ENCODE data around the gene PTN.

PTN gene

DNA sequence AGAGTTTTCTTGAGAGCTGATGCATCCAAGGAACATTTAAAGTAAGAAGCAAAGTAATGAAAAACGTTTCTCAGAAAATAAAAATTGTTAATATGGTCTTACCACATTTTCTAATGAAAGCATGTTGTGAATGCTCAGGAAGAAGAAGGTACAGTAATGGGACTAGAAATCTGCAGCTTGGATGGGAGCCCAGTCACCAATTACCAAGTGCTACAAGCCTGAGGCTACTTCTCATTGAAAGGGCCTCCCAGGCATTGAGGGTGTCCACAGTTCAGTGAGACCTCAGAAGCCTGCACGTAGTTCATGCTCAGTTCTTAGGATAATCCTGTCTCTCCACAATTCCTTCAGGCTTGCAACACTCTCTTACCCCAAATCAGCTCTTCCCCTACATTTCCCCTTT, 17.6 kb downstream of the PTN start:
- TF ChIP-seq, protein P1, sequence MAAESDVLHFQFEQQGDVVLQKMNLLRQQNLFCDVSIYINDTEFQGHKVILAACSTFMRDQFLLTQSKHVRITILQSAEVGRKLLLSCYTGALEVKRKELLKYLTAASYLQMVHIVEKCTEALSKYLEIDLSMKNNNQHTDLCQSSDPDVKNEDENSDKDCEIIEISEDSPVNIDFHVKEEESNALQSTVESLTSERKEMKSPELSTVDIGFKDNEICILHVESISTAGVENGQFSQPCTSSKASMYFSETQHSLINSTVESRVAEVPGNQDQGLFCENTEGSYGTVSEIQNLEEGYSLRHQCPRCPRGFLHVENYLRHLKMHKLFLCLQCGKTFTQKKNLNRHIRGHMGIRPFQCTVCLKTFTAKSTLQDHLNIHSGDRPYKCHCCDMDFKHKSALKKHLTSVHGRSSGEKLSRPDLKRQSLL (tag by site-specific recombination; IDR thresholded peaks at IDR 0.05): no peak
- no peak for TF ChIP-seq ZNF155 (tag by site-specific recombination; IDR thresholded peaks at IDR 0.05)
- no peak for TF ChIP-seq ZNF560 (tag by site-specific recombination; IDR thresholded peaks at IDR 0.05; ENCODE audit: borderline replicate concordance)
- no peak for TF ChIP-seq ZNF792 (tag by site-specific recombination; IDR thresholded peaks at IDR 0.05)
- no peak for TF ChIP-seq ZNF37A (tag by site-specific recombination; IDR thresholded peaks at IDR 0.05)
- TF ChIP-seq ZNF747 (tag by site-specific recombination; IDR thresholded peaks at IDR 0.05): no peak
- TF ChIP-seq ZNF423 (tag by site-specific recombination; IDR thresholded peaks at IDR 0.05): no peak
- H3K4me1 ChIP-seq (ENCODE audit: control insufficient read depth, insufficient read depth, low read length): no peaks in the 10 kb centered on the region
- H3K9me3 ChIP-seq (ENCODE audit: control insufficient read depth, insufficient read depth, low read depth, low read length): no peaks in the 10 kb centered on the region
- ChIA-PET CTCF (no interaction called here), POLR2A (no interaction called here)
- H3K27ac ChIP-seq (ENCODE audit: extremely low read depth, low read depth, low read length): no peak overlapping the region
- no peaks in the 10 kb centered on the region for H3K36me3 ChIP-seq (ENCODE audit: control insufficient read depth in 2 of 2, insufficient read depth in 1 of 2, low read length in 2 of 2)
- no peak overlapping the region for H3K4me3 ChIP-seq (ENCODE audit: low read depth, low read length)

DNA sequence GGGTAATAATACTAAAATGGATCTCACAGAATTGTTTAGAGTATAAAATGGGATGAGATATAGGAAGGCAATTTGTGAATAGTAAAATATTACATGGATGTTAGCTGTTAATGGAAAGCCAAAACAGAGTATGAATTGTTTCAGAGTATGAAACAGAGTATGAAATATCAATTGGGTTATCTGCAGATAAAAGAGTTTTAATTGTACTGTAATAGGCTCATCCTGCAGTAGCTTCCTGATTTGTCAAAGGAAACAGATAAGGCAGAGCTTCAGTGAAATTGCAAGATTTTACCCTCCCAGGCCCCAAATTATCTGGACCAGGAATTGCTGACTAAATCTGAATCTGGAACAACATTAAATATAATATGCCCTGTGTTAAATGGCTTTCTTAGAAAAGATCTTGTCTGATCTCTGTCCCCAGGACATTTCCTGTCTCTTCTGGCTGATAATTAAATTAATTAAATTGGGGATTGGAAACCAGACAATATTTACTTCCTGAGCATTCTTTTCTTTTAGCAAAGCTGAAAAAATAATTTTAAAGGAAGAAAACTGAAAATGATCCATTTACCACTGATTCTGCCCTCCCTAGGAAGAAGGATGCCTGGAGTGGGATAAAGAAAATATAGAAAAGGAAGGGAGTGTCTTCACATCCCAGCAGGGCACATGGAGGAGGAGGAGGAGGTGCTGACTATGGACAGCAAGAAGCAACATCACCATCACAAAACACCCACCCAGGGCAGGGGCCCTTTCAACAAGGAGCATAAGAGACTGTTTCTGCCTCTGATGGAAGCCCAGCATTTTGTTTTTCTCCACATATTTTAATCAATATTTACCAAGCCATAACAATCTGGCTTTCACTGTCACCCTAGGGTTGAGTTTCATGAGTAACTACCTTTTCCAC, 18.5 kb downstream of the PTN start:
- CTCF ChIA-PET: interaction anchor here (0.7 kb wide), 1 partner anchor 9 kb away, joined by 4 read pairs; no protein-coding TSS in a partner anchor
- POLR2A ChIA-PET: no interaction called here
- Histone ChIP-seq H3K9me3 (ENCODE audit: control insufficient read depth, insufficient read depth, low read depth, low read length) (no peaks in the 10 kb centered on the region), H3K27ac (ENCODE audit: extremely low read depth, low read depth, low read length) (no peak overlapping the region), H3K4me3 (ENCODE audit: low read depth, low read length) (no peak overlapping the region), H3K4me1 (ENCODE audit: control insufficient read depth, insufficient read depth, low read length) (no peaks in the 10 kb centered on the region), H3K36me3 (ENCODE audit: control insufficient read depth in 2 of 2, insufficient read depth in 1 of 2, low read length in 2 of 2) (no peaks in the 10 kb centered on the region)
- TF ChIP-seq ZBTB8A (tag by site-specific recombination; IDR thresholded peaks at IDR 0.05) (no peak), ZFP69B (tag by site-specific recombination; IDR thresholded peaks at IDR 0.05) (no peak), ZNF169 (tag by site-specific recombination; IDR thresholded peaks at IDR 0.05) (no peak), ZNF184 (tag by site-specific recombination; IDR thresholded peaks at IDR 0.05) (no peak), ZNF112 (tag by site-specific recombination; IDR thresholded peaks at IDR 0.05) (no peak), ZNF132 (tag by site-specific recombination; IDR thresholded peaks at IDR 0.05; ENCODE audit: borderline replicate concordance) (no peak), ZNF664 (tag by site-specific recombination; IDR thresholded peaks at IDR 0.05) (no peak)
- TF ChIP-seq, protein P2, sequence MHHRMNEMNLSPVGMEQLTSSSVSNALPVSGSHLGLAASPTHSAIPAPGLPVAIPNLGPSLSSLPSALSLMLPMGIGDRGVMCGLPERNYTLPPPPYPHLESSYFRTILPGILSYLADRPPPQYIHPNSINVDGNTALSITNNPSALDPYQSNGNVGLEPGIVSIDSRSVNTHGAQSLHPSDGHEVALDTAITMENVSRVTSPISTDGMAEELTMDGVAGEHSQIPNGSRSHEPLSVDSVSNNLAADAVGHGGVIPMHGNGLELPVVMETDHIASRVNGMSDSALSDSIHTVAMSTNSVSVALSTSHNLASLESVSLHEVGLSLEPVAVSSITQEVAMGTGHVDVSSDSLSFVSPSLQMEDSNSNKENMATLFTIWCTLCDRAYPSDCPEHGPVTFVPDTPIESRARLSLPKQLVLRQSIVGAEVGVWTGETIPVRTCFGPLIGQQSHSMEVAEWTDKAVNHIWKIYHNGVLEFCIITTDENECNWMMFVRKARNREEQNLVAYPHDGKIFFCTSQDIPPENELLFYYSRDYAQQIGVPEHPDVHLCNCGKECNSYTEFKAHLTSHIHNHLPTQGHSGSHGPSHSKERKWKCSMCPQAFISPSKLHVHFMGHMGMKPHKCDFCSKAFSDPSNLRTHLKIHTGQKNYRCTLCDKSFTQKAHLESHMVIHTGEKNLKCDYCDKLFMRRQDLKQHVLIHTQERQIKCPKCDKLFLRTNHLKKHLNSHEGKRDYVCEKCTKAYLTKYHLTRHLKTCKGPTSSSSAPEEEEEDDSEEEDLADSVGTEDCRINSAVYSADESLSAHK (tag by site-specific recombination; IDR thresholded peaks at IDR 0.05): no peak
- TF ChIP-seq, protein P3, sequence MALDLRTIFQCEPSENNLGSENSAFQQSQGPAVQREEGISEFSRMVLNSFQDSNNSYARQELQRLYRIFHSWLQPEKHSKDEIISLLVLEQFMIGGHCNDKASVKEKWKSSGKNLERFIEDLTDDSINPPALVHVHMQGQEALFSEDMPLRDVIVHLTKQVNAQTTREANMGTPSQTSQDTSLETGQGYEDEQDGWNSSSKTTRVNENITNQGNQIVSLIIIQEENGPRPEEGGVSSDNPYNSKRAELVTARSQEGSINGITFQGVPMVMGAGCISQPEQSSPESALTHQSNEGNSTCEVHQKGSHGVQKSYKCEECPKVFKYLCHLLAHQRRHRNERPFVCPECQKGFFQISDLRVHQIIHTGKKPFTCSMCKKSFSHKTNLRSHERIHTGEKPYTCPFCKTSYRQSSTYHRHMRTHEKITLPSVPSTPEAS (tag by site-specific recombination; IDR thresholded peaks at IDR 0.05): no peak

Data from HEK293 (cell line).